Fibroblast of villous mesenchyme (primary cell): ENCODE measurements around the gene PALLD. TPM values are rescaled to one million over a fixed set of nuclear protein-coding genes. Genes with fewer than 3 reads are reported as not detected.

ENCODE experiments used
- DNase-seq: peaks from one replicate; pipeline ENCODE4 v3.0.0-alpha.2; 2010; ENCODE audit warnings: low read depth
- H3K4me3 ChIP-seq: 2 replicates; pipeline ENCODE4 v1.5.1; 2011; ENCODE audit warnings: low read depth, mild to moderate bottlenecking, low read length
- CTCF ChIP-seq: IDR thresholded peaks from 2 replicates; pipeline ENCODE4 v1.5.1; 2012; ENCODE audit warnings: low read depth, mild to moderate bottlenecking, low read length; ENCODE audit not compliant: insufficient read depth
- total RNA-seq: library from RNA; depleted of rRNA; stranded (reverse); fragments of >200 nt; gene quantifications from 2 replicates; pipeline ENCODE4 v1.2.3, GENCODE V29; 2012

Gene PALLD
- total RNA-seq, 1 donor, result 188 TPM

DNA sequence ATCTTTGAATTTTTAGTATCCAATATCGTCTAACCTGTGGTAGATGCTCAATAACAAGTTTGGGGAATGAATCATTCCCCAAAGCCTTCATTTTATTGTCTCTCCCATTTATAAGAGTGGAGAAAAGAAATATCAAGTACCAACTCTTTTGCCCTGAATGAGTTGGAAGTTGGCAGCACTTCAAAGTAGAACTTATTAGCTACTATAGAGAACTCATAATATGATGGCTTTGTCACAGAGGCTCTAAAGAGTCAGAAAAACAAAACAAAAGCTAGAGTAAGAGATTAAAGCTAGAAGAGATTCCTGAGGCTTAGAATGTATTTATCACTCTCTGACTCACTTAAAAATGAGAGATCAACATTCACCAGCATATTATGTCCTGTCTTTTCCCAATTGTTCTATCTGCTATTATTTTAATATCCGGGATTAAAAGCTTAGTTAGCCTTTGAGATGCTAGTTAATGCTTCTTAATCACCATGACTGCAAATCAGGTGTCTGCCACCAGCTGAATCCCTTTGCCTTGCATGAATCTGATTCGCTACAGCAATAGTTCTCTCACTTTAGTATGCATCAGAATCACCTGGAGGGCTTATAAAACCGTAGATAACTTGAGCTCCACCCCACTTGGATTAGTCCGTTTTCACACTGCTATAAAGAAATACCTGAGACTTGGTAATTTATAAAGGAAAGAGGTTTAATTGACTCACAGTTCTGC lies 77.9 kb downstream of the PALLD start:
- H3K4me3 ChIP-seq, result no peak overlapping the region
- DNase-seq, result no peak
- TF ChIP-seq CTCF, result no peak

DNA sequence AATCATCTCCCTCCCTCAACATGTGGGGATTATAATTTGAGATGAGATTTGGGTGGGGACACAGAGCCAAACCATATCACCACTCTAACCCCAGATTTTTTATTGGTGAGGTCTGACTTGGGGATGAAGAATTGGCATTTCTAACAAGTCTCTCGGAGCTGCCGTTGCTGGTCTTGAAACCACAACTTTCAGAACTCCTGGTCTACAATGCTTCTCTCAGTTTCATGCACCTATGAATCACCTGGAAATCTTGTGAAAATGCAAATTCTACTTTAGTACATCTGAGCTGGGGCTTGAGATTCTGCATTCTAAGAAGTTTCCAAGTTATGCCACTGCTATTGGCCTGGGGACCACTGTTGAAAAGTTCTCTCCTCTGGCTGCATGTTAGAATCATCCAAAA lies 78.6 kb downstream of the PALLD start:
- no peak for TF ChIP-seq CTCF
- H3K4me3 ChIP-seq, result no peak overlapping the region
- no peak for DNase-seq

- H3K4me3 ChIP-seq, result no peak overlapping the region
- DNase-seq, result no peak
- no peak for TF ChIP-seq CTCF
Measured at GRCh38 chr4:168577624-168578023, 80.8 kb downstream of the PALLD start.

- no peak overlapping the region for H3K4me3 ChIP-seq
- TF ChIP-seq CTCF, result no peak
- no peak for DNase-seq
Measured at GRCh38 chr4:168580228-168580627, 83.4 kb downstream of the PALLD start.

- no peak overlapping the region for H3K4me3 ChIP-seq
- DNase-seq, result no peak
- no peak for TF ChIP-seq CTCF
Measured at GRCh38 chr4:168584321-168584771, 87.5 kb downstream of the PALLD start.

DNA sequence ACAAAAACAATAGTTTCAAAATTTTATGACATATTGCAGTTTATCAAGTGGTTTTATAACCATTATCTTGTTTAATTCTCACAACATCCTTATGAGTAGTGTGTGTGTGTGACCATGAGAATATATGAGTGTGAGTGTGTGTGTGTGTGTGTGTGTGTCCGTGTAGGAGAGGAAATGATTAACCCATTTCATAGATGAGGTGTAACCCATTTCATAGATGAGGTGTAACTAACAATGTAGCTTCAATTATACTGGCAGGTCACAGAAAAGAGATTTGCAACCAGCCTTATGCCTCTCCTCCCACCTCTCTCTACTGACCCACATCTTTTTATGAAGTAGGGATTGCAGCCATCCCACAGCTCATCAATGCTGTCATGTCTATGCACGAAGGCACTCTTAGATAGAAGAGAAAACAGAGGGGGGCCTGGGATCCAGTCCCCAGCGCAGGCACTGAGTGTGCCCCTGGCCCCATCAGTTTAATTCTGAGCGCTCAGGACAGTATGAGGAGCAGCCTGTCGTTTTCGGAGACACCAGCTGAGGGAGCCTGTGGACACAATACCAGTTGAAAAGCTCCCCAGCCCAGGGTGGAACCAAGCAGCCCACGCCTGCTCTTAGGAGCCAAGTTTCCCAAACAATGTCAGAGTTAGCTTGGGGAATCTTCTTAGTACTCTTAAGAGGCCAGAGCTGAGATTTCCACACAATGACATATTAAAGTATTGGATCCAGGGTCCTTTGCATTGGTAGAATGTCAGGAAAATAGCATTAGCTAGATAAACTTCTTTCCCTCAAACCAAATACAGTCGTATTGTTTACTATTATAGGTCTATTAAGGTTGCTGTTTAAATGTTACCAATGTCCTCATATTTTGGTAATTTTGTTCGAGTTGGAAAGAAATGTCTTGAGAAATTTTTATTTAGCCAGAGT lies 88.6 kb downstream of the PALLD start:
- no peak overlapping the region for H3K4me3 ChIP-seq
- DNase-seq, result peak; percentile 86
- peak; percentile 93 for TF ChIP-seq CTCF
